ENCODE data around the gene RAB8B. TPM values are rescaled to one million over a fixed set of nuclear protein-coding genes. Genes with fewer than 3 reads are reported as not detected.

The RAB8B gene
- total RNA-seq, 1 donor from 2014 or later: 21.5 TPM

DNA sequence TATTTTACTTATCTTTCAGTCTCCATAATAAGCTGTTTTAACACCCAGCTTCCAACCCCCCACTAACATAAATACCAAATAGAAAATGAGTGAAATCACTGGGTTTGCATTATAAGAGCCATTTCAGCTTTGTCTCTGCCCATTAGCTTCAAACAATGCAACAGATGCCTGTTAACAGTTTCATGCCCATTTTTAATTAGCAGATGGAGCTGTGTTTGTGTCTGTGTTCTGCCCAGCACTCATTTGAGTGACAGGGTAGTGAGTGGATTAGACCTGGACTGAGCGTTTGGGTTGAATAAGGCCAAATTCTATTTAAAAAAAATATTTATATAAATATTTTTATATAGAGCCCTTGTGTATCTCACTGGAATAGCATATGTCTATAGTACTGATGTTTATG is 7.4 kb downstream of the RAB8B start:
- Histone ChIP-seq H3K27me3 (ENCODE audit: control insufficient read depth, insufficient read depth, low read length) (no peaks in the 10 kb centered on the region), H3K4me3 (ENCODE audit: low read depth, low read length) (no peak overlapping the region), H3K36me3 (ENCODE audit: control insufficient read depth, insufficient read depth, low read length) (no peaks in the 10 kb centered on the region)
- TF ChIP-seq CTCF (IDR thresholded peaks at IDR 0.05; ENCODE audit: insufficient read depth, low read length, poor library complexity, severe bottlenecking): no peak
- DNase-seq (ENCODE audit: low read depth): no peak

DNA sequence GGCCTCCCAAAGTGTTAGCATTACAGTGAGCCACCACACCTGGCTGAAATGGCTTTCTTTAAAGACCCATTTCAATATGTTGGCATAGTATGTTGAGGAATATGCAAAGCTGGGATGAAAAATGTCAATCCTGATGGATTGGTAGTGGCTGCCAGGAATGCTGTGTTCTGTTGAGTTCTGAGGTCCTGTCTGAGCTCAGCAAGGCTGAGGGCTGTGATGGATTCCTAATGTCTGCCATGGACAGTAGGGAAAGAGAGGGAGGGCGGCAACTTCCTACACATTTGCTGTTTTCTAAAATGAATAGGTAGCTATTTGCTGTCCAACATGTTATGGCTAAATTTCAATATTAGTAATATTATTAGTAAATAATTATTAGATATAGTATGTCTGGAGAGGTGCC is 8.2 kb downstream of the RAB8B start:
- no peak for TF ChIP-seq CTCF (IDR thresholded peaks at IDR 0.05; ENCODE audit: insufficient read depth, low read length, poor library complexity, severe bottlenecking)
- Histone ChIP-seq H3K27me3 (ENCODE audit: control insufficient read depth, insufficient read depth, low read length) (no peaks in the 10 kb centered on the region), H3K4me3 (ENCODE audit: low read depth, low read length) (no peak overlapping the region), H3K36me3 (ENCODE audit: control insufficient read depth, insufficient read depth, low read length) (no peaks in the 10 kb centered on the region)
- no peak for DNase-seq (ENCODE audit: low read depth)

DNA sequence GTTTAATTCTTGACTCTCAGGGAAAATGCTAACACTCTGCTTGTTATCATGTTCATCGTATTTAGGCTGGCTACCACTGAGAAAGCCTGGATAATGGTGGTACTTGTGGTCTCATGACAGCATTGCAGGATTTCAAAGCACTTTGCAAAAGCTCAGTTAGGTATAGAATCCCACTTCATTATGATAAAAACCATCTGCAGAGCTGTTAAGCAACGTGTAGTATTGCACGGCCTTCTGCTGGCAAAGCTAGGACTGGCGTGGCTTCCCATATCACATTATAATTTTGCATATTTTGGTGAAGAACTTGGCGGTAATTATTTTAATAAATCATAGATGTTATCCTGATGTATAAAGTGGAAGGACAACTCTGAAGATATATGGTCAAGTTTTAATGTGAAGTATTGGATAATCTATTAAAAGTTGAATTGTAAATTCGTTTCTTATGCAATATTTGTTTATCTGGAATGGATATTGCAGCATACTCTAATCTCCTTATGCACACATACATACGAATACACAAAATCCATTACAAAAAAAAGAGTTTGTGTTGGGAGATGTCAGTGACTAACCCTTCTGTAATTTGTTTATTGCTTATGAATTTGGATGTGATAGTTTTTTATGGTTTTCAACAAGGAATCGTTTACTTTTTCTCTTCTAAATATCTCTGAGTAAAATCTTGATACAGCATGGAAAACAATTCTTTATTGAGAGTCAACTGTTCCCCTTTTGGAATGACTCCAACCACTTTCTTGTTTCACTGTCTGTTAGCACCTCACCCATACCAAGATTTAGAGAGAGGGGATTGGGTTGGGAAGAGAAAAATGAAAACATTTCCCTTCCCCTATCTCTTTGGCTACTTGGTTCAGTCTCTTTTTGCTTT is 9.2 kb downstream of the RAB8B start:
- TF ChIP-seq CTCF (IDR thresholded peaks at IDR 0.05; ENCODE audit: insufficient read depth, low read length, poor library complexity, severe bottlenecking): no peak
- H3K27me3 ChIP-seq (ENCODE audit: control insufficient read depth, insufficient read depth, low read length): no peaks in the 10 kb centered on the region
- no peaks in the 10 kb centered on the region for H3K36me3 ChIP-seq (ENCODE audit: control insufficient read depth, insufficient read depth, low read length)
- H3K4me3 ChIP-seq (ENCODE audit: low read depth, low read length): no peak overlapping the region
- DNase-seq (ENCODE audit: low read depth): no peak

- H3K27me3 ChIP-seq (ENCODE audit: control insufficient read depth, insufficient read depth, low read length): no peaks in the 10 kb centered on the region
- H3K36me3 ChIP-seq (ENCODE audit: control insufficient read depth, insufficient read depth, low read length): no peaks in the 10 kb centered on the region
- H3K4me3 ChIP-seq (ENCODE audit: low read depth, low read length): no peak overlapping the region
- no peak for DNase-seq (ENCODE audit: low read depth)
- no peak for TF ChIP-seq CTCF (IDR thresholded peaks at IDR 0.05; ENCODE audit: insufficient read depth, low read length, poor library complexity, severe bottlenecking)
Observed at GRCh38 chr15:63200464-63201249, 11.3 kb downstream of the RAB8B start.

DNA sequence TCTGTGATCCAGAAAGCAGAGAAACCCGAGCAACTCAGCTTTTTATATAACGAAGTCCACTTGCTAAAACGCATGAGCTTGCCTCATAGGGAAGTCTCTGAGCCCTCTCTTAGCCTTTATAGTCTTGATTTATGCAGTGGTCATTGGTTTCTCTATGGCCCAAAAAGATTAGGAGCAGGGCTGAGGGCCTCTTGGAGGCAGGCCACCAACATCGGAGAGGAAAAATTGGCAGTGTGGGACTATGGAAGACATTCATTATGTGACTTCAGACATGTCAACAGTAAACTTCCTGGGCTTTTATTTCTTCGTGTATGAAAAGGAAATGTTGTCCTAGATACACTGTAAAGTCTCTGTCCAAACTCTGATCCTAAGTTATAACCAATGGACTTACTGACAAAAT is 13.5 kb downstream of the RAB8B start:
- H3K4me3 ChIP-seq (ENCODE audit: low read depth, low read length): no peak overlapping the region
- DNase-seq (ENCODE audit: low read depth): no peak
- H3K36me3 ChIP-seq (ENCODE audit: control insufficient read depth, insufficient read depth, low read length): no peaks in the 10 kb centered on the region
- no peaks in the 10 kb centered on the region for H3K27me3 ChIP-seq (ENCODE audit: control insufficient read depth, insufficient read depth, low read length)
- no peak for TF ChIP-seq CTCF (IDR thresholded peaks at IDR 0.05; ENCODE audit: insufficient read depth, low read length, poor library complexity, severe bottlenecking)

Measured in kidney epithelial cell (primary cell).